Stimulated activated CD8-positive, alpha-beta memory T cell treated with anti-CD3 and anti-CD28 coated beads, Interleukin-4, amount 100 ng/mL, for 1 hour (primary cell): ENCODE results near the gene RBMS3.

Source experiments
- DNase-seq, 2 donors: peaks; one replicate each; pipeline ENCODE4 v3.0.0-alpha.2; 2020; ENCODE audit warnings: low read depth in 2 of 2, low spot score in 1 of 2

Gene RBMS3

GRCh38 chr3:29275309-29275708 is 5.6 kb upstream of the RBMS3 start:
- no peak for DNase-seq

- DNase-seq, result no peak
Observed at GRCh38 chr3:29277249-29277648, 3.6 kb upstream of the RBMS3 start.

GRCh38 chr3:29279286-29279685 is 1.6 kb upstream of the RBMS3 start:
- DNase-seq, result no peak

- no peak for DNase-seq
Observed at GRCh38 chr3:29279806-29280205, 1.1 kb upstream of the RBMS3 start.

DNA sequence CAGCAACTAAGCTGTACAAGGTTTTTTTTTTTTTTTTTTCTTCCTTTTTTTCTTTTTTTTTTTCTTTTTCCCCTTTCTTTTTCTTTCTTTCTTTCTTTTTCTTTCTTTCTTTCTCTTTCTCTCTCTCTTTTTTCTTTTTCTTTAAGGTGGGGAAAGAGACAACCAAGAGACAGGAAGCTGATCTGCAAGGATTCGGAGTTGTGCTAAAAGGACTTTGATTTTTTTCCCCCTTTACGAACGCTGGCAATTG is 148 bp downstream of the RBMS3 start:
- no peak for DNase-seq

- DNase-seq, result no peak
Observed at GRCh38 chr3:29281344-29282241, 722 bp downstream of the RBMS3 start.

DNA sequence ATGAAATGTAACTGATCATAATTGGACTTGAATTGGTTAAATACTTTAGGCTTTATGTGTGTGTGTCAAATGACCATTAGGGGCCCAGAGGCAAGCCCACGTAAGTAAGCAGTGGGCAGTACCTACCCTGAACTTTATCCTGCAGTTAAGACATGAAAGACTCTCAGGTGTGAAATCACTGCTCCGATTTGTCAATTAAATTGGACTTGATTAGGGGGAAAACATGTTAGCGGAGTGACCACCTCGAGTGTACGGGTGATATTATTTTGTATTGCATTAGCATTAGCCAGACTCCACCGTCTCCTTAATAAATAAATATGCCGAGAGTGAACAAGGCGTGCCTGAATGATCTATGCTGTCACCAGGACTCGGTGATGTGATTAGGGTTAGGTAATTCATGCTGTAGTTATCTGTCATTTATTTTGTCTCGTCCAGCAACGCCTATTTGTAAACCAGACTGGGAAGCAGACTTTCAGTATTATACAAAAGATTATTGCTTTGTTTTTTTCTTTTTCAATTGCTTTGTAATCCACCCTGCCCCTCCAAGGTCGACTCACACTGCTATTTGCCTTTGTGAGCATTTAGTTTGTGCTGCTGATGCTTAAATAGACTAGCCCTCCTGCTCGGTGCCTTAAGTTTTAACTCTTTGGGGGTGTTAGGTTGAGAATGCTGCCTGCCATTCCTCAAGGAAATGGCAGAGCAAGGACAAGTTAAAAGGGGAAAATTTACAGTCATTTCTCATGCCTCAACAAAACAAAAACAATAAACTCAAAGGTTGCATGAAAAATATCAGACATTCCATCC is 1.8 kb downstream of the RBMS3 start:
- no peak for DNase-seq

GRCh38 chr3:29283231-29284119 is 2.6 kb downstream of the RBMS3 start:
- no peak for DNase-seq

- DNase-seq, result no peak
Observed at GRCh38 chr3:29284497-29284896, 3.6 kb downstream of the RBMS3 start.

- no peak for DNase-seq
Observed at GRCh38 chr3:29285471-29286071, 4.7 kb downstream of the RBMS3 start.

GRCh38 chr3:29286478-29287240 is 5.8 kb downstream of the RBMS3 start:
- DNase-seq, result no peak

GRCh38 chr3:29290596-29290995 is 9.7 kb downstream of the RBMS3 start:
- no peak for DNase-seq

DNA sequence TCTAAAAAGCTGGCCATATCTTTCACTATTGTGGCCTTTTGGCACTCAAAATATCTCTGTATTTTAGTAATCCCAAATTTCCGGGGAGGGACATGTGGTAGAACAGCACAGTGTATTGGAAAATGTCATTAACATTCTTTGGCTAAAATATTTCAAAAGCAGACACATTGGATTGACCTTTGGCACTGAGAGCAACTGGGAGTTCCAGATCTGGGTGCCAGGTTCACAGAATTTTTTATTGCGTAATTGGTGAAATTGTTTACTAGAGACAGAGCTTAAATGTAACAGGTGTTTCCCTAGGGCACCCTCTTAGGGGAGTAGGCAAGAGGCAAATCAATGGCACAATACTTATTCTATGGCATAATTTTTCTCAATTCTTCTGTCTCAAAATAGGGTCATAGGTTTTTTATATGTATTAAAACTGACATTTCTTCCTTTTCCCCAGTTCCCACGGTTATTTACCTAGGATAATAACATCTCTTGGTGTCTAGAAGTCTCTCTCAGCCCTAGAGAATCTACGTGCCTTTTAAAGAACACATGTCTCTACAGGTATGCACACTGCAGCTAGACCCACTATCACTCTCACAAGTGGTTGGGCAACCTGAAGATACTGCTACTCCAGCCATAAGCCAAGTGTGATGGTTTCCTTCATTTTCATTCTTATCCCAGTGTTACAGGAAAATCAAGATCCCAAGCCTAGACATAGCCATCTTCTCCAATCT is 10.6 kb downstream of the RBMS3 start:
- no peak for DNase-seq

GRCh38 chr3:29291982-29292363 is 11.1 kb downstream of the RBMS3 start:
- no peak for DNase-seq

- no peak for DNase-seq
Observed at GRCh38 chr3:29293421-29293820, 12.6 kb downstream of the RBMS3 start.

- no peak for DNase-seq
Observed at GRCh38 chr3:29297998-29298397, 17.1 kb downstream of the RBMS3 start.

DNA sequence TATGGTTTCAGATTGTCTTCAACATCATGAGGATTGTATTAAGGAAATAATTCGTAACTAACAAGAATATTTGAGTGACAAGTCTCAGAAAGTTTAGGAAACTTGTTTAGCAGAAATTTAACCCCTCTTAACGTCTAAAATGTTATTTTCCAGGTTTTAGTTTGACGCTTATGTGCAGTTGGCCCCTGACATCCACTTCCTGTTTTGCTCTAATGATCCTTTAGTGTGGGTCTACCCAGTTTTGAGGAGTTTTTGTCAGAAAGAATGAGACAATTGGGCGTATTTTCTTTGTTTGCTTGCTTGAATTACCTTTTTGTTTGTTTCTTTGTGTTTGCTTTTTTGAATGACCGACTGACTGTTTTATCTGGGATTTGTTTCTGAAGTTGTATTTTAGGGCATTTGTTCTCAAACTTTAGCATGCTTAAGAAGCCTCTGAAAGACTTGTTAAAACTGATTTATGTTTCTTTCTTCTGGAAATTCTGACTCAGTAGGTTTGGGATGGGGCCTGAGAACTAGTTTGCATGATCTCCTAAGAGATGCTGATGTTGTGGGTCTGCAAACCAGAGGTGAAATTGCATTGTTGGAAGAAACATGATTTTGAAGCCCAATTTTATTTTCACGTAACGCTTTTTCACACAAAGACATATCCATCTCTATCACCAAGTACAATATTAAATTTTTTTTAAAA is 20.6 kb downstream of the RBMS3 start:
- no peak for DNase-seq

DNA sequence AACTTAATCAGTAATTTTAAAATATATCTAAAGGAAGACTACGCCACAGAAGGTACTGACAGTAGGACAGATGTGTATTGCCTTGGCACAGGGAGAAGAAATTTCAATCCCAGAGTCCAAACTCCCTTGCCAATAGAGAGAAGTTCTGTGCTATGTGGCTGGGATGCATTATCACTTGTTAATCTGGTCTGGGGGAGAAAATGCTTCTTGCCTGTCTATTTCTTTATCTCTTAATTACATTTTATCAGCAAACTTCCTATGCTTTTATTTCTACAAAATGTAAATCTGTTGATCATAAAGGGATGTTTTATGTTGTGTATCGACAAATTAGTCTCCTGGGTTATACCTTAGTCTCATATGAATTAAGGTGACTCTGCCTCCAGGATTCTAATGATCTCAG is 21.7 kb downstream of the RBMS3 start:
- DNase-seq, result no peak

GRCh38 chr3:29307295-29307694 is 26.4 kb downstream of the RBMS3 start:
- no peak for DNase-seq
